Stimulated activated CD4-positive, alpha-beta T cell treated with anti-CD3 and anti-CD28 coated beads, Interleukin-15, amount 100 ng/mL, for 48 hours (primary cell): Measurements from ENCODE around the gene TMEM132D.

Experiments used
- DNase-seq, 2 donors: peaks; one replicate each; pipeline ENCODE4 v3.0.0-alpha.2; 2020; ENCODE audit warnings: low read depth in 2 of 2

Gene TMEM132D

DNA sequence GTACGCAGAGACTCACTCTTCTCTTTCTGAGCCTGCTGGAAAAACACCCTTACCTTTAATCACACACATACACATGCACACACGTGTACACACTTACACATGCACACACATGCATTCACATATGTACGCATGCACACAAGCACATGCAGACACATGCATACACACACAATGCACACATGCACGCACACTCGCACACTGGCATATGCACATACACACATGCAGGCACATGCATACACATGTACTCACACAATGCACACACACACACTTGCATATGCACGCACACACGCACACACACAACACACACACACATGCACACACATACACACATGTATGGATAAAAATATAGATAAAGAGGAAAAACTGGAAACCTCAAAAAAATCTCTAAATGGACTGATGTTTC lies 801.6 kb downstream of the TMEM132D start:
- no peak for DNase-seq

GRCh38 chr12:129101816-129102215 lies 802.0 kb downstream of the TMEM132D start:
- no peak for DNase-seq

- DNase-seq = no peak
These were observed 802.4 kb downstream of the TMEM132D start for GRCh38 chr12:129101404-129101803.

- no peak for DNase-seq
These were observed 806.4 kb downstream of the TMEM132D start for GRCh38 chr12:129097451-129097850.

- no peak for DNase-seq
These were observed 806.9 kb downstream of the TMEM132D start for GRCh38 chr12:129096968-129097367.

DNA sequence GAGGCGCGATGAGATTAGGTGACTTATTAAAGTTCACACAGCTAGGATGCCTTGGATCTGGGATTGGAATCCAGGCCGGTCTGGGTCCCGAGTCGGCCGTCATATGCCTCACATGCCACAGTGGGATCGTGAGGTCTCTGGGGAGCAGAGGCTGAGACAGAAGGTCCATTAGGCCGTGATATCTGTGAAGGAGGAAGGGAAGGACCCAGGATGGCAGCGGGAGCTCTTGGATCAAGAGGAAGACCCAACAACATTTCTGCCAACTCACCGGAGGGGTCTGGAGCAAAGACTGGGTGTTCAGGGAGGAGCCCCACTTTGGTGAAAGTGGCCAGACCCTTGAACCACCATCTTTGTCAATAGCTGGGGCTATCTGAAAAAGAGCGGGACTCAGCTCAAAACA lies 807.6 kb downstream of the TMEM132D start:
- no peak for DNase-seq

- DNase-seq = no peak
These were observed 814.2 kb downstream of the TMEM132D start for GRCh38 chr12:129089576-129089975.

GRCh38 chr12:129084875-129085826 lies 818.7 kb downstream of the TMEM132D start:
- no peak for DNase-seq

DNA sequence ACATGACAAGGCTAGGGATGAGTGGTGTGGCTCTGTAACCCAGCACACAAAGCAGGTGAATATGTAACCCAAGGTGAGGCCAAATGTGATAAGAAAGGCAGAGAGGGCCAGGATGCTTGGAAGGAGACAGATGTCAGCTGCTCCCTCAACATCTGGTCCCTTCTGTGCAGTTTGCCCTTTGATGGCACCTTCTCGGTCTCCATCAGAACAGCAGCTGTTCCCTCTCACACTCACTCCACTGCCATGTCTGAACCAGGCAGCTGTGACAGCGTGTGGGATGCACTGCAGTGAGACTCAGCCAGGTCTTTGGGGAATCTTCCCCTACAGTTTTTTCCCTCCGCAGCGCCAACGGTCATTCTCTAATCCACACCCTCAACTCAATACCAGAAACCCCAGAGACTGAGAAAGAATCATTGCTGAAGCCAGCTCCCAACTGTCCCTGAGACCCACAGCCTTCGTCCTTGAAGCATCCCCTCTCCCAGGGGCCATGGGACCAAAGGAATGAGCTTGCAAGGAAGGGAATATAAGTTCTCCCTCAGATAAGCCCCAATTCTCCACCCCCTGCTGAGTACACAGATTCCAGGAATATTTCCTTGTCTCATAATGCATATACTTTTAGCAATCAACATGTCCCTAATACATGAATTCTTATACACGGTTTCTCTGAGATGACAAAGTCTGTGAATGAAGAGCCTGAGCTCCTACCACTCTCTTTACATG lies 820.5 kb downstream of the TMEM132D start:
- DNase-seq = no peak

GRCh38 chr12:129082441-129082840 lies 821.4 kb downstream of the TMEM132D start:
- DNase-seq = no peak

DNA sequence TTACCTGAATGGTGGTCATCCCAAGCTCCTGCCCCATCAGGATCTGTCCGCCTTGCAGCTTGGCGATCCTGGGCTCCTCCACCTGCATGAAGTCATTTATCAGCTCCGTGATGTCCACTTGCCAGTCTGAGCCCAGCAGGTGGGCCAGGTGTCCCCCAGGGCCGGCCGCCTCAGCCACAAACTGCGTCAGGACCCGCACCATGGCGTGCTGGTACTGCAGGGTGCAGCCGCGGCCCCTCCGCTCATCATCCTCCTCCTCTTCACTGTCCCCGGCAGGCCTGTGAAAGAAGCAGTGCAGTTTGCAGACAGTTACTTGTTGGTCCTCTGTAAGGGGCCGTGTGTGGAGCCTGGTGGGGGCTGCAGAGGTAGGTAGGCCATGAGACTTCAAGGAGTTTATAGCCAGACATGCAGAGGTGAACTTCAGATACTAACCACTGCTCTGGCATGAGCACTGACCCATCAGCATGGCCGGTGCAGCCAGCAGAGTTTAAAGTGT lies 822.0 kb downstream of the TMEM132D start:
- DNase-seq = no peak

DNA sequence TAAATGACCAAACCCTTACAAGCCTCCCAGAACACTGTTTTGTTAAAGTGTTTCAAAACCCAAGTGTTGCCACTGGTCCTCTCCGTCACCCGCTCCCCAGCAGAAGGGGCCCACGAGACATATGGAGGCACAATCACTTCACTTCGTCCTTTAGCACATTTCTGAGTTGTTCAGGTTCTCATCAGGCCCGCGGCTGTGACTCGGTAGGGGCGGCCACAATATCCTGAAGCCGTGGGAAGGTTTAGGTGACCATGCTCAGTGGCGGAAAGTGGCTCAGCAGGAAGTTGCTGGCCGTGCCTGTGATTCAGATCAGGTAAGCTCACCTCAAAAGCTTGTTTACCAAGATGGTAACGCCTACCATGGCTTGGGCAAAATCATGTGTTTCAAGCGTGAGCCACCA lies 823.0 kb downstream of the TMEM132D start:
- DNase-seq = no peak

GRCh38 chr12:129080391-129080790 lies 823.4 kb downstream of the TMEM132D start:
- no peak for DNase-seq

GRCh38 chr12:129079719-129080118 lies 824.1 kb downstream of the TMEM132D start:
- no peak for DNase-seq

DNA sequence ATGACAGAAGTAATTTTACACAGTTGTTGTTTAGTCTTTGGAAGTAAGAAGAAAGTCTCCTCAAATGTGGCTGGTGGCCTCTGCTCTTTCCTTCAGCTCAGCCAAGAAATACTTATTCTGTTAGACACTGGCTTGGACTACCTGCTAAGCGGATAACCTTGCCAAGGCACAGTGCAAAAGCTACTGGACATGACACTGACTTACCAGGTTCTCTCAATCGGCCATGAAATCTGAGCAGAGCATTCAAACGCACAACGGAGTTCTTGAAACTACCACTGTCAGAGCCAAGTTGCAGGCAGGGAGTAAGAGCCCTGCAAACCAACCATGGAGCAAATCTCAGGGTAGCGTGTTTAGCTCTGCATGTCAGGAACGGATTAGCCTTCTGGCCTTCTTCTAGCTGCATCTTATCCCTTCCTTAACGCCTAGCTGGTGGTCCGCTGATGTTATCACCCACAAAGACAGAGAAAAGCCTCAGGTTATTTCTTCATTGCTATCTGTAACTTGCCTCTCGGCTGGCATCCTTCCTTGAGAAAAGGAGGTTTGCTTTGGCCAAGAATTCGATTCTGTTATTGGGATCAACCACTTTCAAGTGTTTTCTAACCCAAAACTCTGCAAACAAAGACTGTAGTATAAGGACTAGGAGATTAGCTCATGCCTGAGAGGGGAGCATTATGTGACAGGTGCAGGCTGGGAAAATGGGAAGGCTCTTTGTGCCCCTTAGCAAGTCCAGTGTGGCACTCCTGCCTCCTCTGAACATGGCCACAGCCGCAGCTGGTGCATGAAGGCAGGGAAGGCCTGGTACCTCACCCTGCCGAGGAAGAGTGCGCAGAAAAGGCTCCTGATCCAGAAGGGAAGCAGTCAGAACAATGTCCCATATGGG lies 827.1 kb downstream of the TMEM132D start:
- no peak for DNase-seq

DNA sequence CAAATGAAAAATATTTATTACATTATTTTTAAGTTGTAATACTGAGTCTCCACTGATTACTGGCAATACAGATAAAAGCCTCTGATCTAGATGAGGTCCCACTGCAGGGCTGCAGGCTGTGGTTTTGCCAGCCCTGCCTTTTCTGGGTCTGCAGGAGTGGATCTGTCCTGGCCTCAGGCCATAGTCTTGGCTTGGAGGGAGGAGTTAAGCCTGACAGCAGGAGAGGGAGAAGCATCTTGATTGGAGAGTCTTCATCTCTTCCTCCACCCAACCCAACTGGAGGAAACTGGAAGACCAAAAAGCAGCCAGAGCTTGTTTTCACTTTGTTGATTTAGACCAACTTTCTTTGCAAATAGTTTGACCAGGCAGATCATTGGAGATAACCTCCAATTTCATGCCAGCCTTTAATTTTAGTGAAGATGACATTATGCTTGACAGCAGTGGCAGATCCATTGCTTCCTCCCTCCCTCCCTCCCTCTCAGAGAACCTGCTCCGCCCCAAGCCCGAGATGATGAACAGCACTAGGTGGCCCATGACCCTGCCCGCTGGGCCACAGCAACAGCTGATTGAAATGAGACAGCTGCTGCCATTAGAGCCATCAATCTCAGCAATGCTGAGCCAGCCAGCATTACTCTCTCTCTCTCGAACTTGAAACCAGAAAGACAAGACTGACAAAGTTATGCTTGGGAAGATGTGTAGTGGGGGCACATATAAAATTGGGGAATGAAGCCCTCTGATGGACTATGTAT lies 828.2 kb downstream of the TMEM132D start:
- no peak for DNase-seq

DNA sequence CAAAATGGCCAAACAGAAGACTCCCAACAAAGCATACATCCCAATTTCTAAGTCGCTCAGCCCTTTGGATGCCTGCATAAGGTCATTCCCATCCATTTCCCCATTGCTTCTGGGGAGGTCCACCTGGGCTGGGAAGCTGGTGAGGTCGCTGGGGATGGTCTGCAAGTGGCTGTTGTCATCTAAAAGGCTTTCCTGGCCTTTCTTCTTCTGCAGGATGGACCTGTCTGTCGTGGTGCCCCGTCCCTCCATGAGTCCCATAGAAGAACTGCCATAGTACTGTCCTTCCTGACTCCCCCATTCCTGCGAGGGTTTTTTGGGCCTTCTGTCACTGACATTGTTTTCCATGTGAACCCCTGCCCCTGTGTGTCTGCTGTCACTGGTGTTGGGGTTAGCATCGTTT lies 829.4 kb downstream of the TMEM132D start:
- no peak for DNase-seq

- no peak for DNase-seq
These were observed 830.5 kb downstream of the TMEM132D start for GRCh38 chr12:129073157-129073915.

DNA sequence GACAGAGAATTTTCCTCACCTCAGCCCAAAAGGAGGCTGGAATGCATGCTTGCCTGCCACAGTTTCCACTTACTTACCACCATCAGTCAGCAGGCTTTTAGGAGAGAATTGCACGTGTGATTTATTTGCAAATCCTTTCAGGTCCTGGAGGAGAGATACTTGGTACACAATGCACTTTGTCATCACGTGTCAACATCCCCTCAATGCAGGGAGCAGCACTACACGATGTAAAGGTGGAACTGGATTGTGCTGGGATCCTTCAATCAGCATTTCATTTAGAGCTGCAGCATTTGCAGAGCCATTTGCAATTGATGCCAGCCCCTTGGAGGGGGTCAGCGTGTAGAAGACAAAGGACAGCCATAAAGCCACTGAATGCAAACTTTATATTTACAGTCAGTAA lies 832.5 kb downstream of the TMEM132D start:
- no peak for DNase-seq

DNA sequence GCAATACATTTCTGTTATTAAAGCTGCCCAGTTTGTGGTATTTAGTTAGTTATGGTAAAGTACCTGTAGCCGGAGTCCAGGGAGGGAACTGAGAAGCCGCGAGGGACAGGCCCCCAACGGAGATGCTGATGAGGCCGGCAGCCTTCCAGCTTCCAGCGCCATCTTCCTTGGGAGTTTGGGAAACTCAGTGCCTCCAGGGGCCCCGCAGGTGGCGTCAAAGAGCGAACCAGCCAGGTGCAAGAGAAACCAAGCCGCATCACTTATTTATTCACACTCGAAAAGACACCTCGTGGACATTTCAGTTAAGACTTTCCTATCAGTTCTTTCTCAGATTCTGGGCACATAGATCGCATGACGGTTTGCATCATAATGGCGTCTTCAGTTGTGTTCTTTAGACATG lies 833.9 kb downstream of the TMEM132D start:
- no peak for DNase-seq
